ENCODE data around the gene EFHC2. TPM values are rescaled to one million over a fixed set of nuclear protein-coding genes. Genes with fewer than 3 reads are reported as not detected.

The EFHC2 gene
- total RNA-seq, 2 donors from 2014 or later: 1.3 to 2.2 TPM

GRCh38 chrX:44274096-44274495, 69.4 kb downstream of the EFHC2 start:
- H3K27ac ChIP-seq (ENCODE audit: low read depth, low read length): no peak overlapping the region
- Mint-ChIP-seq H3K9me3 (peaks cover 55% of the 10 kb centered on the region), H3K27me3 (ENCODE audit: insufficient read depth) (no peaks in the 10 kb centered on the region), H3K36me3 (ENCODE audit: low read depth) (no peaks in the 10 kb centered on the region), H3K4me3 (no peak overlapping the region), H3K27ac (no peak overlapping the region), H3K4me1 (no peaks in the 10 kb centered on the region)
- DNase-seq: no peak
- H3K9me3 ChIP-seq (ENCODE audit: control insufficient read depth, low read length): no peaks in the 10 kb centered on the region
- H3K27me3 ChIP-seq (ENCODE audit: control insufficient read depth, insufficient read depth, low read length, poor library complexity, severe bottlenecking): no peaks in the 10 kb centered on the region
- no peak for TF ChIP-seq CTCF (conservative IDR thresholded peaks at IDR 0.05)
- no peak overlapping the region for H3K9ac ChIP-seq (ENCODE audit: extremely low read depth, low read length, poor library complexity, severe bottlenecking)
- no peak overlapping the region for H3K4me3 ChIP-seq (ENCODE audit: low read length)
- H3K36me3 ChIP-seq (ENCODE audit: control insufficient read depth, insufficient read depth, low read length): no peaks in the 10 kb centered on the region
- no peaks in the 10 kb centered on the region for H3K4me1 ChIP-seq (ENCODE audit: control insufficient read depth, insufficient read depth, low read length)

GRCh38 chrX:44267861-44268260, 75.6 kb downstream of the EFHC2 start:
- no peak for TF ChIP-seq CTCF (conservative IDR thresholded peaks at IDR 0.05)
- no peaks in the 10 kb centered on the region for H3K4me1 Mint-ChIP-seq
- no peak overlapping the region for H3K9ac ChIP-seq (ENCODE audit: extremely low read depth, low read length, poor library complexity, severe bottlenecking)
- H3K9me3 ChIP-seq (ENCODE audit: control insufficient read depth, low read length): no peaks in the 10 kb centered on the region
- peaks cover 31% of the 10 kb centered on the region for H3K9me3 Mint-ChIP-seq
- DNase-seq: no peak
- H3K27me3 ChIP-seq (ENCODE audit: control insufficient read depth, insufficient read depth, low read length, poor library complexity, severe bottlenecking): no peaks in the 10 kb centered on the region
- H3K27ac Mint-ChIP-seq: no peak overlapping the region
- no peak overlapping the region for H3K27ac ChIP-seq (ENCODE audit: low read depth, low read length)
- 88 to 100% methylated on average over 1 to 3 of the region's 3 CpGs for WGBS, 2 experiments (ENCODE audit: insufficient coverage in 1 of 2, insufficient read length in 1 of 2)
- H3K4me3 Mint-ChIP-seq: no peak overlapping the region
- H3K36me3 Mint-ChIP-seq (ENCODE audit: low read depth): no peaks in the 10 kb centered on the region
- no peaks in the 10 kb centered on the region for H3K4me1 ChIP-seq (ENCODE audit: control insufficient read depth, insufficient read depth, low read length)
- H3K36me3 ChIP-seq (ENCODE audit: control insufficient read depth, insufficient read depth, low read length): no peaks in the 10 kb centered on the region
- no peak overlapping the region for H3K4me3 ChIP-seq (ENCODE audit: low read length)
- H3K27me3 Mint-ChIP-seq (ENCODE audit: insufficient read depth): no peaks in the 10 kb centered on the region

DNA sequence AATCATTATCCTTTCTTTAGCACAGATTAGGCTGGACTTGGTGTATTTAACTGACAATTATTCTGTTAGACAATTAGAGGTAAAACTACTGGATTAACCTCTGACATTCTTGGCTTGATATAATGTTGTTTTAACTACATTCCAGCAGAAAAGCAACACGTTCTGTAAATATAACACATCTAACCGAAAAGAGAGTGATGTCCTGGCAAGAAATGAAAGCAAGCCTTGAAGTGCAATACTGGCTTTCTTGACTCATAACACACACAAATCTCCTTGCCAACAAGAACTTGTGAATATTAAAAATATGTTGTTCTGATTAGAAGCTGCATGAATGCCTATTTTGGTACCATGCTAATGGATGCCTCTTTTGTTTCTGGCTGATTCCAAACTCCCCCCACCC, 76.4 kb downstream of the EFHC2 start:
- no peak overlapping the region for H3K27ac Mint-ChIP-seq
- H3K9me3 Mint-ChIP-seq: peaks cover 28% of the 10 kb centered on the region
- no peak overlapping the region for H3K27ac ChIP-seq (ENCODE audit: low read depth, low read length)
- TF ChIP-seq CTCF (conservative IDR thresholded peaks at IDR 0.05): no peak
- H3K27me3 ChIP-seq (ENCODE audit: control insufficient read depth, insufficient read depth, low read length, poor library complexity, severe bottlenecking): no peaks in the 10 kb centered on the region
- H3K9me3 ChIP-seq (ENCODE audit: control insufficient read depth, low read length): no peaks in the 10 kb centered on the region
- H3K4me1 ChIP-seq (ENCODE audit: control insufficient read depth, insufficient read depth, low read length): no peaks in the 10 kb centered on the region
- H3K9ac ChIP-seq (ENCODE audit: extremely low read depth, low read length, poor library complexity, severe bottlenecking): no peak overlapping the region
- H3K27me3 Mint-ChIP-seq (ENCODE audit: insufficient read depth): no peaks in the 10 kb centered on the region
- no peaks in the 10 kb centered on the region for H3K4me1 Mint-ChIP-seq
- 71% methylated on average over 2 of the region's 2 CpGs; no CpG with 5 or more reads in 1 of the 2 experiments for WGBS, 2 experiments (ENCODE audit: insufficient coverage in 1 of 2, insufficient read length in 1 of 2)
- DNase-seq: no peak
- no peak overlapping the region for H3K4me3 ChIP-seq (ENCODE audit: low read length)
- H3K36me3 ChIP-seq (ENCODE audit: control insufficient read depth, insufficient read depth, low read length): no peaks in the 10 kb centered on the region
- H3K36me3 Mint-ChIP-seq (ENCODE audit: low read depth): no peaks in the 10 kb centered on the region
- no peak overlapping the region for H3K4me3 Mint-ChIP-seq

All from endodermal cell (in vitro differentiated cells).